ENCODE results near the gene TRAF3.
A peak's percentile ranks its signal among the peaks of the same experiment; 100 is the strongest.

The TRAF3 gene

DNA sequence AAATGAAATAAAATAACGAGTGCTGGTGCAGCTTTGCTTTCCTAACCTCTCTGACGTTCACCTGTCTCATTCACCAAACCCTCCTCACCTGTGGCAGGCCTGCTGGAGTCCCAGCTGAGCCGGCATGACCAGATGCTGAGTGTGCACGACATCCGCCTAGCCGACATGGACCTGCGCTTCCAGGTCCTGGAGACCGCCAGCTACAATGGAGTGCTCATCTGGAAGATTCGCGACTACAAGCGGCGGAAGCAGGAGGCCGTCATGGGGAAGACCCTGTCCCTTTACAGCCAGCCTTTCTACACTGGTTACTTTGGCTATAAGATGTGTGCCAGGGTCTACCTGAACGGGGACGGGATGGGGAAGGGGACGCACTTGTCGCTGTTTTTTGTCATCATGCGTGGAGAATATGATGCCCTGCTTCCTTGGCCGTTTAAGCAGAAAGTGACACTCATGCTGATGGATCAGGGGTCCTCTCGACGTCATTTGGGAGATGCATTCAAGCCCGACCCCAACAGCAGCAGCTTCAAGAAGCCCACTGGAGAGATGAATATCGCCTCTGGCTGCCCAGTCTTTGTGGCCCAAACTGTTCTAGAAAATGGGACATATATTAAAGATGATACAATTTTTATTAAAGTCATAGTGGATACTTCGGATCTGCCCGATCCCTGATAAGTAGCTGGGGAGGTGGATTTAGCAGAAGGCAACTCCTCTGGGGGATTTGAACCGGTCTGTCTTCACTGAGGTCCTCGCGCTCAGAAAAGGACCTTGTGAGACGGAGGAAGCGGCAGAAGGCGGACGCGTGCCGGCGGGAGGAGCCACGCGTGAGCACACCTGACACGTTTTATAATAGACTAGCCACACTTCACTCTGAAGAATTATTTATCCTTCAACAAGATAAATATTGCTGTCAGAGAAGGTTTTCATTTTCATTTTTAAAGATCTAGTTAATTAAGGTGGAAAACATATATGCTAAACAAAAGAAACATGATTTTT, 128.2 kb downstream of the TRAF3 start:
- DNase-seq (ENCODE audit: low read depth in 4 of 4, low spot score in 1 of 4), result no peak

DNA sequence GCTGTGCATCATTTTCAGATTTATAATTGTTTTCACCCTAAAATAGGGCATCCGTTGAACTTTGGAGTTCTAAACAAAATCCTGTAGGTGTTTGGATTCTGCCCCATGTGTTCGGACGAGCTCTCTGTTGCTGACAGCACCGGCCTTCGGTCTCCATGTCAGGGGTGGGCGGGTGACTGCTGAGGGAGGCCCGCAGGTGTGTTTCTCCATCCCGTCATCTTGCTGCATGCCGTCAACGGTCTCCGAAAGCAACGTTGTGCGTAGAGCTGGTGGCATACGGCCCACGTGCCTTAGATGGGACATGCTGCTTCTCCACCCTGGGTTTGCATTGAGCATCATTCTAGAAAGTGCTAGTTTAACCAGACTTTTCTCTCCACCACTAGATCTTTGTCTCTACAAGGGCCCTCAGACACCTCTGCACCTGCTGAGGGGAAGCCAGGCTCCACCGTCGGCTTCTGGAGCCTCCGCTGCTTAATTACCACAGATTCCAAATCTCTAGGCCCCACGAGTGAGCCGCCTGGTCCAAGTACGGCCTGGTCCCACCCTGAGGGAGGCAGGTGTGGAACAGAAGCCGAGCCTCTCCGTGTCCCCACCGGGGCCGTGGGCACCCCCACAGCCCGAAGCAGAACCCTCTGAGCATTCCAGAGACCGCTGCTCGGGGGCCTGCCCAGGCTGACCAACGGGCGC, 129.5 kb downstream of the TRAF3 start:
- no peak for DNase-seq (ENCODE audit: low read depth in 4 of 4, low spot score in 1 of 4)

DNA sequence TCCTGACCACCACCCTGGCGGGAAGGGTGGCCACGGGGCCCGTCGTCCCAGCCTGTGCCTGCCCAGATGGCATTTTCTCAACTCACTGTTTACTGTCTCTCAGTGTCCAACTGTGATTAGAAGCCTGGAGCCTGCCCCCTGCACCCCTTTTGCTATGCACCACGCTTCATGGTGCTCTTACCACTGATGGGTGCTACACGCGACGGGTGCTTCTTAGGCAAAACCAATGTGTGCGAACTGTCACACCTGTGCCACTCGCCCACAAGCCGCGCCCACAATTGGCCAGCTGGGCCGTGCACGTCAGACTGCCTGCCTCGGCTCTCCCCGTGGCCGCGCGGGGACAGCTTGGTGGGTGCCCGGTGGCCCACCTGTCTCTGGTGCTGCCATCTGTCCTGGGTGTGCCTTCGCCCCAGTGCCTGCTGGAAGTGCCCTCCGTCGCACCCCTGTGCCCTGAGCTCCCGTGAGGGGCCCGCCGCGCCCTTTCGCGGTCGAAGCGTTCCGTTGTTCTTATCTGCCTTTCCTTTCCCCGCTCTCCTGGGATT, 130.1 kb downstream of the TRAF3 start:
- no peak for DNase-seq (ENCODE audit: low read depth in 4 of 4, low spot score in 1 of 4)

DNA sequence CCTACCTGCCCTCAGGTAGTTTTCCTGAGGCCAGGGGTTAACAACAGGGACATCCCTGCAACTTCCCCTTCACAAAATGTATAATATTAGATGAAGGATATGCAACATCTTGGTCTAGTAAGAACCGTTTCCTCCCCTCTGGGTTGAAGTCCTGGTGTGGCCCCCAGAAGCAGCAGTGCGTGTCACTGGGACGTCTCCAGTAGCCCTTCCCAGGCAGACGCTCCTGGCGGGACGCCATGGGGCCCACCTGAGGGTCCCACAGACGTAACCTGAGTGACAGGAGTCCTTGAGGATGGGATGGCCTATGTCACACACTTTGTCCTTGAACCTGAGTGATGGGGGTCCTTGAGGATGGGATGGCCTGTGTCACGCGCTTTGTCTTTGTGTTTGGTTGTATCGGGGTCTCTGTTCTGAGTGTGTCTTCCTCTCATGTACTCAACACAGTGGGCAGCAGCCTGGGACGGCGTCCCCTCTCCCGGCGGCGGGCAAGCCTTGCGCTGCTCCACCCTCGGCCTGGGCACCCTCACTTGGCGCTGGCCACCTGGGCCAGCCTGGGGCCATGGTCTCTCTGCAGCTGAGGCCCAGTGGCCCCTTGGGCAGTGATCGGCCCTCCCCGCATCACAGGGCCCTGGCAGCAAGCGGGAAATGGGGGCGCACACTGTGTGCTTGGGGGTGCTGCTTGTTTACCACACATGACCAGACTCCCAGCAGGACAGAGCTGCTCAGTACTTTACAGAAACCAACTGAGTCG, 130.9 kb downstream of the TRAF3 start:
- DNase-seq (ENCODE audit: low read depth in 4 of 4, low spot score in 1 of 4), result no peak

DNA sequence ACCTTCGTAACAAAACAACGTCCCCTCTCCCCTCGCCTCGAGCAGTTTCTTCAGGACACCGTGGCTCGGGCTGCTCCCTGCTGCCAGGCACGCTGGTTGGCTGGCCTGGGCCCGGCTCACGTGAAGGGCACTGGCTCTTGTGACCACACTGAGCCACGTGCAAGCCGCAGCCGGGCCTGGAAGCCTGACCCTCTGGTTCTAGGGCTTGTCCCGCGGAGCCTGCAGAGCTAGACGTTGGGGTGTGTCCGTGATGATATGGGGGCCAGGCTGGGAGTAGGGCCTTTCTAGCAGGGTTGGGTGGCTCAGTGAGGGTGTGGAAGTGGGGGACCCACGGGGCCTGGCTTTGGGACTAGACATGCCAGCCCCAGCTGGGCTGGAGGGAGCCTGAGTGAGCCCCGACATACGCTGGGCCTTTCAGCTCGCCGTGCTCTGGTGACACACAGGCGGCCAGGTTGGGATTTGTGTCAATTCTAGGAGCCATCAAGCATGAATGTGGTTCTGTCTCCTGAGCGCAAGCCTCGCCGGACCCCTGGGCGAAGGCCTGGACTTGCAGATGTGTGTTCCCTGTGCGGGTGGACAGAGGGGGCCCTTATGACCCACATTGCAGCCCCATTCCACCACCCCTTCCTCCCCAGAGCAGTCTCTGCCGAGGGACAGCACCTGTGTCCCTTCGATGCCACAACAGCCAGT, 131.7 kb downstream of the TRAF3 start:
- no peak for DNase-seq (ENCODE audit: low read depth in 4 of 4, low spot score in 1 of 4)

DNA sequence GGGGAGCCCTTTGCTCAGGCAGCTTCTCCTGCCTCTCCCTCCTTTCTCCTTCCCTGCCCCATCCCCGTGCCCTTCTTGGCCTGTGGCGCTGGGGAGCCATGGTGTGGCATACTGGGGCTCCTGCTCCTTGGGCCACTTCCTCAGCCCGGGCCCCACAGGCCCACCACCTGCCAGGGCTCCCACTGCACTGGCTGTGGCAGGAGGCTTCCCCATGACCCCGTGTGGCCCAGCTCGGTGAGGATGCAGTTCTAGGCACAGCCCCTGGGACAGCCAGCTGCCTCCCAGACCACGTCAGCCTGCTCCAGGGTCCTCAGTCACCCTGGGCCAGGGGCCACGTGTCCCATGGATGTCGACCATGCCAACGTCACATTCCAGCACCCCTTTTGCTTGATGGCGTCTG, 132.2 kb downstream of the TRAF3 start:
- no peak for DNase-seq (ENCODE audit: low read depth in 4 of 4, low spot score in 1 of 4)

DNA sequence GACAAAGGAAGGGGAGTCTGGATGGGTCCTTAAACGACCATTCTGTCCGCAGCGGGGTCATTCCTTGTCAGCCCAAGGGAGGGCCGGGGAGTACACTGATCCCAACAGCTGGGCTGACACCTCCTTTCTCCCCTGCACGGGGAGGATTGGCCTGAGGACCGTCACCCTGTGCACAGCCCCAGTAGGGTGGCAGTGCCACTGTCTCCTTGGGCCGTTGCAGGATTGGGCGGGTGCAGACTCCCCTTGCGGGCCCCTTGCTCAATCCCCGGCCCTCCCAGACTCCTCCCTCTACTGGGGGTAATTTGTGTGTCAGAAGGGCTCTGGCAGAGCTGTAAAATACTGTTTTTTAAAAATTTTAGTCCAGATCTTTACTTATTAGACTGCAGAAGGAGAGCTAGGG, 132.7 kb downstream of the TRAF3 start:
- no peak for DNase-seq (ENCODE audit: low read depth in 4 of 4, low spot score in 1 of 4)

DNA sequence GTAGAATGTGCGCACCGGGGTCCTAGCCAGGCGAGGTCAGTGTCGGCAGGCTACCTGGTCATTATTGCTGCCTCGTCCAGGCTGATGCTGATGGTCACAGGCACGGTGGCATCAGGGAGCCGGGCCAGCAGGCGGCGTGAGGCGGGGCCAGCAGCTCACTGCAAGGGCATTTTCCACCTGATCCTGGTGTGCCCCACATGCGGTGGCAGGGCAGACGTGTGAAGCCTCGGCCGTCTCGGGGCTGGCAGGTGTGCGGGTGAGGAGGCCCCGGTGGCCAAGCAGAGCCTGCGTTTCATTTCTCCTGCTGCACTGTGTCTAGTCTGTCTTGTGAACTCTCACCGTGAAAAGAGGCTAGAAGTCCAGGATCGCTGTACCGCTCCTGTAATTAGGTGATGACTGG, 133.2 kb downstream of the TRAF3 start:
- DNase-seq (ENCODE audit: low read depth in 4 of 4, low spot score in 1 of 4), result no peak

DNA sequence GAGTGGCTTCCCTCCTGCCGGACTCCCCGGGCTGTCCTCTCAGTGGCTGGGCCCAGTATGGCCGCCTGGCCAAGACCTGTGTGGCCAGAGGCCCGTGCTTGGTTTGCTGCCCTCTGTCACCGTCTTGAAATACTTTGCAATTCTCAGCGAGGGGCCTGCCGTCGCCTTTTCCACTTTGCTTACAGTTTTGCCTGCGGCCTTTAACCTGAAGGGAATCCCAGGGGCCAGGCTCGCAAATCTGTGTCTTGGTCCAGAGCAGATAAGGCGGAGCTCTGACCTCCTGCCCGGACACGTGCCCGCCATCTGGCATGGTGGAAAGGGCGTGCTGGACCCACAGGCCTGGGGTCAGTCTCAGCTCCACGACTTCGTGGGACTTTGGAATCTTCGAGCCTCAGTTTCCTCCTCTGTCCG, 134.3 kb downstream of the TRAF3 start:
- no peak for DNase-seq (ENCODE audit: low read depth in 4 of 4, low spot score in 1 of 4)

DNA sequence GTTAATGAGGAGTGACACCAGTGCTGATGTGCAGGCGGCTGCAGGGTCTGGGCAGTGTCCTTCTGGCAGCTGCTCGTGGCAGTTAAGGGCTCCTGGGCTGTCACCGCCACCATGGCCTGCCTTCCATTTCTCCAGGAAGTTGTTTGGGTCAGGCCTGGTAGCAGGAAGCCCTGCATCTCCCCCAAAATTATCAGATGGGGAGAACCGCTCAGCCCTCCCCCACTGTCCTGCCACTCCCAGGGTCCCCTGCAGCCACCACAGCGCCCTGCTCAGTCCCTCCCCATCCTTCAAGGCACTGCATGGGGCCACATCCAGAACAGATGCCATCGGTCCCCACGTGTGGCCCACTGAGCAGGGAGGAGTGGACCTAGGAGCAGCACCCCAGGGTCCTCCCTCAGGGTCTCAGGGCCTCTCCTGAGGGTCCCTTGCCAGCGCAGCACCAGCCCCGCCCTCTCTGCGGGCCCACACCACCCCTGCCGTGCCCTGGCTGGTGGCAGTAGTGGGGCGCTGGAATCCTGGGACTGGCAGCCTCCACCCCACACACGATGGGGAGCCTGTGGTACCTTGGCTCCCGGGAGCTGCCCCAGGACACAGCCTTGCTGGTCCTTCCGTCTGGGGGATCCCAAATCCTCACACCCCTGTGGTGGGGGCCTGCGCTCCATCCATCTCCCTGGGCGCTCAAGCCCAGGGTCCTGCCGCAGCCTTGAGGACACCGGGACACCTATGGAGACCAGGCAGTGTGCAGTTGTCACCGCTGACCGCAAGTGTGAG, 134.9 kb downstream of the TRAF3 start:
- DNase-seq (ENCODE audit: low read depth in 4 of 4, low spot score in 1 of 4), result no peak

DNA sequence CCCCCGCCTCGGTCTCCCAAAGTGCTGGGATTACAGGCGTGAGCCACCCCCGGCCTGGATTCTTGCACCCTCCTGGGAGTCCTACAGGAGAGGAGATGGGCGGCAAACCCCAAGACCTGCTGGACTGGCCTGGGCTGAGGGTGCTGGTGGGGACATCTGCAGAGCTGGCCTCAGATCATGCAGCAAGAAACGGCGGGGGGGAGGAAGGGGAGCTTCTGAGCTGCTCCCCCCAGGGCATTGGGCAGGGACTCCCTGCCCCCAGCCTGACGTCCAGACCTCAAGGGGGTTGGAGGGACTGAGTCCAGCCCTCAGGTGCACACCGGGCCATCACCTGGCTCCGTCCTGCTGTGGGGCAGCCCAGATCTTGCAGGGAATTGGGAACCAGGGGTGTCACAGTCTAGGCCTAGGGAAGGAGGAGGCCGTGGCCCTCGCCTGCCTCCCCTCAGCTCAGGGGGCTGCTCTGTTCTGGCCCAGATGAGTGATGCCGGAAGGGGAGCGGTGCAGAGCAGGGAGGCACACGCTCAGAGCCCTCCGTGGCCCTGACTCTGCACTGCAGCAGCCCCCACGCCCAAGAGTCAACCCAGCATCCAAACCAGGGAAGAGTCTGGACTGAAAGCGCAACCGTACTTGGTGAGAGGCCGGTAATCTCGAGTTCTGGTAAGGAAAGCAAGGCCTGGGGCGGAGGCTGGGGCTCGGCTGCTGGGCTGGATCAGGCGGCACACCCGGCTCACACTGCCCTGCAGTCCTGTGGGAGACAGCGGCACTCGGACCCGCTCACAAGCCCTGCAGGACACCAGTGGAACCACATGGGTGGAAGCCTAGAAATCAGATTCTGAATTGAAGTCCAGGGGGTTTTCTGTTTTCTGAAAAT, 136.3 kb downstream of the TRAF3 start:
- no peak for DNase-seq (ENCODE audit: low read depth in 4 of 4, low spot score in 1 of 4)

DNA sequence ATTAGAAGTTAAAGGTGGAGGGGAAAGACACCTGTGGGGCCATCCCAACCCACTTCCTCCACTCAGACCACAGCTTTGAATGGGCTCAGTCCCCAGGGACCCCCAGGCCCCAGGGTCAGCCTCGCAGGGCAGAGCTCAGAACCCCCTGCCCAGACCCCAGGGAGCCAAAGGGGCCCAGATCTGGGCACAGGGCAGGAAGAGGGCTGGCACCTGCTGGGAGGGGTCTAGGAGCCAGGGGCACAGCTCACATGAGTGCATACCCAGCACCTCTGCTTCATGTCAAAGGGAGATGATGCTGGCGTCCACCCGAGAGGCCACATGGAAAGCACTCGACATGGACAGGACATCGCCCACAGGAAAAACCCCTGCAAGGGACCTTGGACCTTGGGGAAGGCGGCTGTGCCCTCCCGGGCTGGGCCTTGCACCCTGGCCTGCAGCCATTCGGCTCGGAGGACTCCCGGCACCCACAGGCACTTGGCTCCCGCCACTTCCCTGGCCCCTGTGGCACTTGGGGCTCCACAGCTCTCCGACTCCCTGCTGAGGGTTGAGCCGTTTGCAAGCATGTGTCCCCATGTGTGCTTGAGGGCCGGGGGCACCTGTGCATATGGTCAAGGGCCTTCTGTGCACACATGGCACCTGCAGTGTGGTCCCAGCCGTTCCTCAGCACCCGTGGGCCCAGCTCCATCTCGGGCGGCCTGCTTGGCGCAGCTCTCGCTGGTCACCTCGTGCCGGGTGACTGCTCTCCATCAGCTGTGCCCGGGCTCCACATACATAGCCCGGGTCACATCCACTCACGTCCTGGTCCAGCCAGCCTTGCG, 137.4 kb downstream of the TRAF3 start:
- DNase-seq (ENCODE audit: low read depth in 4 of 4, low spot score in 1 of 4), result no peak

DNA sequence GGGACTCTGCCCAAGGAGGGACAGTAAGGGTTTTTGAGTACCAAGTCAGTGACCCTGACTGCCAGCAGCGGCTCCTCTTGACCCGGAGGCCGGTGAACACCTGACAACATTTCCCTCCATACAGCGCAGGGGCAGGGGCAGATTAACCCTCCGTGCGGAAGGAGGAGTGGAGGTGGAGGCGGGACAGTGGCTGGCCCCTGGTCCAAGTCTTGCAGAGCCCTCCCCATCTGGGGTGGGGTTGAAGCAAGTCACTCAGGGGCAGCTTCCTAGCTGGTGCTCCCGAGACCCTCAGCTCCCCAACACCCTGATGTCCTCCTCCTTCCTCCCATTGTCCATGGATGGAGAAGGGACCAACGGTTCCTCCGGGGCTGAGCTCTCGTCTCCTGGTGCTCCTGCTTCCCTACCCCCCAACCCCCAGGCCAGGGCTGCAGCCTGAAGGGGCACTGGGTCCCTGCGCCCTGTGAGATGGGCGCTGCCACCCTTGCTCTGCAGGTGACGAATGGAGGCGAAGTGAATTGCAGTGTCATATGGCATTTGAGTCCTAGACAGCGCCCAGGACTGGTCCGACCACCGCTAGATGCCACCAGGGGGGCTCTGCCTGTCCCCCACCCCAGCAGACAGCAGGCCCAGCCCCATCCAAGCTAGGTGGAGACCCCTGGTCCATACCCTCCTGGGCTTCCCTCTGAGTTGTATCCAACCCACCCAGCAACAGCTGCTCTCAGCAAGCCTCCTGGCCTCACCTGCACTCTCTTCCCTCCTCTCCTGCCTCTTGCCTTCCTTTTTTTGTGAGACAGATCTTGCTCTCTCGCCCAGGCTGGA, 138.3 kb downstream of the TRAF3 start:
- no peak for DNase-seq (ENCODE audit: low read depth in 4 of 4, low spot score in 1 of 4)

DNA sequence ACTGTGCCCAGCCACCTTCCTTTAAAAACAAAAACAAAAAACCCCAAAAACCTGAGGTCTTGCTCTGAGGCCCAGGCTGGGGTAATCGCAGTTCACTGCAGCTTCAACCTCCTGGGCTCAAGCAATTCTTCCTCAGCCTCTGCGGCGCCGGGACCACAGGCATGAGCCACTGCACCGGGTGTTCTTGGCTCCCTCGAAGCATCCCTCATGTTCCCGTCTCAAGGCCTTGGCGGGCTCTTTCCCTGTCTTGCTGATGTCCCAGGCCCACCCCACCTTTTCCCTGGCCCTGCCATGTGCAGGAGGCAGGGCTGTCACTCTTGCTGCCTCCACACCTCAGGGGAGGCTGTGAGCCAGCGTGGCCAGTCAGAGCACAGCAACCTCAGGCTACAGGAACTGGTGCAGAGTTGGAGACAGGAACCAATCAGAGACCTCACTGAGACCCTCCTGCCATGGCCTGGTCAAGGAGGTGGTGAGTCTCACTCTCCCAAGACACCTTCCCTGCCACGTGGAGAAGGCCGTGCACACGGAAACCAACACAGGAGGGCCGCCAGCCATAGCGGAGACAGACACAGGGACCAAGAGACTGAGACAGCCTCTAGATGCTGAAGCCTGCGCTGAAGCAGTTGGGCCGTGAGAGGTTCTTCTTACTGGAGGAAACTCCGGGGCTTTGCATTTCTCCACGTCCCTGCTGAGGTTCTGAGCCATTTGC, 139.3 kb downstream of the TRAF3 start:
- no peak for DNase-seq (ENCODE audit: low read depth in 4 of 4, low spot score in 1 of 4)

DNA sequence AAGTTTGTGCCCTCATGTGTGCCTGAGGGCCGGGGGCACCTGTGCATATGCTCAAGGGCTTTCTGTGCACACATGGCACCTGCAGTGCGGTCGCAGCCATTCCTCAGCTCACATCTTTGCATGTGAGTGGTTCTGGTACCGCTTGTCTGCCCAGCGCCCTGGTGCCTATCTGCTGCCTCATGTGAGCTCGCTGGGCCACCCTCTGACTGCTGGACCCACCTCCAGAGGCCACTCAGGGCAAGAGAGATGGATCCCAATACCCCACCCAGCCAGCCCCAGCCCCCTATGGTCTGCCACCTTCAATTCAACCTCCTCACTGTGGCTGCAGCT, 139.8 kb downstream of the TRAF3 start:
- DNase-seq (ENCODE audit: low read depth in 4 of 4, low spot score in 1 of 4), result no peak

DNA sequence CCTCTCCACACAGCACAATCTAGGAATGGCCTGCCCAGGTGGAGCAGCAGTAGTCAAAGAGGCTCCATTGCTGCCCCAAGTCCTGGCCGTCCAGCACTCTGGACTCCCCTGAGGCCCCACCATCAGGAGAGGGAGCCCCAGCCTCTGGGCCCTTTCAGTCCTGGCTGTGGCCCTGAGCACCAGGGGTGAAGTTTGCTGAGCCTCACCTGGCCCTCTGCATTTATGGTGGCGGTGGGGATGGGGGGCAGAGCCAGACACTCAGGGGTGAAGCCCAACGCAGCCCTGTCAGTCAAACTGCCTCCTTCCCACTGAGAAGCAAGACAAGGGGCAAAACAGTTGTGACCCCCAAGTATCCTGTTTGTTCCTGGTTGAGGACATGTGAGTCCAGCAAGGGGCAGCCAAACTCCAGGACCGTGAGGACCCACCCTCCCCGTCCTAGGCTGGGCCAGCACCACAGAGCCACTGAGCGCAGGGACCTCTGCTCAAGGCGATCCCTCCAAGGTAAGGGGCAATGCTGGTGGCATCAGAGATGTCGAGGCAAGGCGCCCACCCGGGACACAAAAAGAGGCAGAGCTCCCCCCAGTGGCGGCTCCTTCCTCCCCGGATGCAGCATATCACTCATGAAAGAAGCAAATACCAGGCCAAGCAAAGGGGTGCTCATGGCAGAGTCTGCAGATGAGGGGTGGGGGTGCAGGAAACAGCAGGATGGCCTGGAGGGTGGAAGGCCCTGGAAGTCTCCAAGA, 140.4 kb downstream of the TRAF3 start:
- peak; percentile 37 to 45 (median 42) for DNase-seq (ENCODE audit: low read depth in 4 of 4, low spot score in 1 of 4)
